B cell (primary cell): ENCODE data around the gene ATP8B3. TPM values are rescaled to one million over a fixed set of nuclear protein-coding genes. Genes with fewer than 3 reads are reported as not detected.

Experiments
- ATAC-seq: fragments of 200-7000 bp; cut with Tn5 transposase; one replicate; pipeline ENCODE4 v1.10.0; 2021; ENCODE audit warnings: low read depth, mild to moderate bottlenecking, moderate number of reproducible peaks, moderate library complexity
- CTCF ChIA-PET: fragments of 350-600 bp; sonication (Branson Sonifier 250); formaldehyde crosslinking; loops from one replicate; lab custom pipeline; 2021; ENCODE audit warnings: antibody characterized with exemption, inconsistent platforms; lab: Charles Lee
- POLR2A ChIA-PET: fragments of 350-600 bp; sonication (Branson Sonifier 250); formaldehyde crosslinking; loops from one replicate; lab custom pipeline; 2021; ENCODE audit warnings: antibody characterized with exemption; lab: Charles Lee
- DNase-seq: peaks from one replicate; pipeline ENCODE4 v3.0.0; 2013
- H2AFZ ChIP-seq: 2 replicates; pipeline ENCODE4 v1.6.1; 2012; ENCODE audit warnings: mild to moderate bottlenecking, low read depth, low read length; ENCODE audit not compliant: insufficient read depth, poor library complexity, severe bottlenecking
- H3K27ac ChIP-seq, 2 donors: 1 replicate in 1 of 2; 2 replicates in 1 of 2; pipeline ENCODE4 v1.5.1; 2012 to 2013; ENCODE audit warnings: low read length in 2 of 2, mild to moderate bottlenecking in 2 of 2, moderate library complexity in 1 of 2
- H3K27me3 ChIP-seq, 4 experiments: fragments of 200-600 bp in 1 of 4; sonication (generic) in 1 of 4; replicated peaks in 1 of 4; 1 replicate in 2 of 4; 2 replicates in 2 of 4; pipeline versions ENCODE4 v1.6.1 to v1.7.0; 2013 to 2016; ENCODE audit warnings: low read length in 3 of 4, mild to moderate bottlenecking in 2 of 4, mixed read lengths in 1 of 4, moderate library complexity in 1 of 4; ENCODE audit not compliant: insufficient read depth in 4 of 4, control insufficient read depth in 3 of 4; ENCODE audit errors: control extremely low read depth in 1 of 4
- H3K36me3 ChIP-seq, 2 experiments: replicated peaks in 1 of 2; 1 replicate in 1 of 2; 2 replicates in 1 of 2; pipeline versions ENCODE4 v1.6.1 to v1.7.1; 2013; ENCODE audit warnings: low read length in 1 of 2; ENCODE audit not compliant: insufficient read depth in 2 of 2, control insufficient read depth in 1 of 2; ENCODE audit errors: control extremely low read depth in 1 of 2, extremely low read depth in 1 of 2
- H3K4me1 ChIP-seq, 2 donors: fragments of 200-600 bp in 1 of 2; sonication (generic) in 1 of 2; 1 replicate in 1 of 2; 2 replicates in 1 of 2; pipeline versions ENCODE4 v1.5.1 to v1.6.1; 2013 to 2017; ENCODE audit warnings: low read length in 2 of 2; ENCODE audit not compliant: control insufficient read depth in 2 of 2, insufficient read depth in 2 of 2
- H3K4me2 ChIP-seq: replicated peaks from 2 replicates; pipeline ENCODE3; 2012; ENCODE audit warnings: mild to moderate bottlenecking, low read depth, low read length; ENCODE audit not compliant: poor library complexity, severe bottlenecking
- H3K4me3 ChIP-seq, 5 experiments: fragments of 200-600 bp in 1 of 5; sonication (generic) in 1 of 5; 1 replicate in 3 of 5; 2 replicates in 2 of 5; pipeline versions ENCODE4 v1.5.1 to v1.7.0; 2011 to 2016; ENCODE audit warnings: low read length in 4 of 5, mild to moderate bottlenecking in 4 of 5, low read depth in 2 of 5, control low read depth in 1 of 5, moderate library complexity in 1 of 5; ENCODE audit not compliant: insufficient read depth in 1 of 5; ENCODE audit errors: control extremely low read depth in 1 of 5, extremely low read depth in 1 of 5
- H3K79me2 ChIP-seq: fragments of 200-600 bp; sonication (generic); one replicate; pipeline ENCODE4 v1.6.0; 2016; ENCODE audit warnings: low read length; ENCODE audit not compliant: control insufficient read depth, insufficient read depth
- H3K9ac ChIP-seq: fragments of 200-600 bp; sonication (generic); 2 replicates; pipeline ENCODE4 v1.6.1; 2017; ENCODE audit warnings: mild to moderate bottlenecking, low read length, moderate library complexity
- H3K9me3 ChIP-seq, 3 donors: one replicate each; pipeline versions ENCODE4 v1.6.1 to v1.7.1; 2013; ENCODE audit warnings: low read length in 2 of 3; ENCODE audit not compliant: control insufficient read depth in 2 of 3, insufficient read depth in 1 of 3; ENCODE audit errors: control extremely low read depth in 1 of 3
- H4K20me1 ChIP-seq: 2 replicates; pipeline ENCODE4 v1.6.0; 2012; ENCODE audit warnings: mild to moderate bottlenecking, low read length; ENCODE audit not compliant: insufficient read depth, control insufficient read depth, poor library complexity, severe bottlenecking
- H3K27ac Mint-ChIP-seq: one replicate; pipeline ENCODE4 v1.8.0; 2021; ENCODE audit warnings: mixed read lengths
- H3K27me3 Mint-ChIP-seq: one replicate; pipeline ENCODE4 v1.8.0; 2021; ENCODE audit warnings: mixed read lengths
- H3K4me1 Mint-ChIP-seq: one replicate; pipeline ENCODE4 v1.8.0; 2021; ENCODE audit warnings: mixed read lengths
- H3K4me3 Mint-ChIP-seq: one replicate; pipeline ENCODE4 v1.8.0; 2021; ENCODE audit warnings: mixed read lengths
- H3K9me3 Mint-ChIP-seq: one replicate; pipeline ENCODE4 v1.8.0; 2022; ENCODE audit warnings: mixed read lengths; ENCODE audit not compliant: insufficient read depth
- CTCF ChIP-seq: fragments of 200-600 bp; IDR thresholded peaks from one replicate; pipeline ENCODE4 v1.8.0; 2022; ENCODE audit warnings: antibody characterized with exemption, mild to moderate bottlenecking
- EZH2 ChIP-seq: IDR thresholded peaks from 2 replicates; pipeline ENCODE4 v1.6.1; 2012; ENCODE audit warnings: borderline replicate concordance, low read depth, mild to moderate bottlenecking, moderate library complexity, low read length; ENCODE audit not compliant: insufficient read depth, poor library complexity, severe bottlenecking
- WGBS: methylation state at CpG from one replicate; pipeline ENCODE4 v1.1.5; 2013; ENCODE audit warnings: missing lambda C conversion rate; ENCODE audit not compliant: insufficient coverage; 5-methylcytosine and 5-hydroxymethylcytosine counted together
- intact Hi-C: fragments of 100-400 bp; cut with micrococcal nuclease; formaldehyde crosslinking; loops from one replicate; pipeline ENCODE4 v1.10.0; 2022
- polyA plus RNA-seq: library from polyadenylated mRNA; depleted of rRNA; stranded (reverse); fragments of >200 nt; gene quantifications from 2 replicates; pipeline ENCODE4 v1.2.3, GENCODE V29; 2012
- total RNA-seq, 2 donors: library from RNA; stranded (reverse); fragments of 120-200 nt in 1 of 2; gene quantifications; 1 replicate in 1 of 2; 2 replicates in 1 of 2; pipeline versions ENCODE4 v1.2.3 to v1.2.4, GENCODE V29; 2013 to 2022

The ATP8B3 gene
- total and polyA plus RNA-seq, 2 donors (not counting 1 experiment from before 2014, with no cell fraction given), result 0.89 to 5.1 TPM

GRCh38 chr19:1765232-1765903 is 46.7 kb downstream of the ATP8B3 start:
- TF ChIP-seq EZH2, result no peak
- no peak for TF ChIP-seq CTCF
- Histone ChIP-seq H3K36me3 (no peaks in the 10 kb centered on the region), H3K9ac (no peak overlapping the region), H3K4me3 (no peak overlapping the region), H3K27me3 (peaks cover 0 to 96% (median 67%) of the 10 kb centered on the region in 4 experiments), H3K79me2 (no peaks in the 10 kb centered on the region), H3K9me3 (peaks cover 0 to 81% (median 2%) of the 10 kb centered on the region in 3 donors), H3K4me1 (peaks cover 16 to 34% of the 10 kb centered on the region in 2 donors), H2AFZ (no peak overlapping the region), H4K20me1 (no peaks in the 10 kb centered on the region), H3K27ac (no peak overlapping the region), H3K4me2 (no peak overlapping the region)
- no peak for ATAC-seq
- H3K4me1 Mint-ChIP-seq, result peaks cover 4% of the 10 kb centered on the region
- intact Hi-C loops, result loop anchor here (5.0 kb wide), 1 partner anchor 158 kb away; the partner anchor contains the start of gene UQCR11
- H3K9me3 Mint-ChIP-seq, result no peaks in the 10 kb centered on the region
- ChIA-PET POLR2A (interaction anchor here (0.6 kb wide), 1 partner anchor 328 kb away, joined by 3 read pairs; no protein-coding TSS in a partner anchor), CTCF (interaction anchor here (0.5 to 3.7 kb wide), 7 partner anchors 14 to 321 kb away, joined by 3 to 28 read pairs (median 4); no protein-coding TSS in a partner anchor)
- no peak overlapping the region for H3K4me3 Mint-ChIP-seq
- no peak overlapping the region for H3K27ac Mint-ChIP-seq
- WGBS, result 17% methylated on average over 32 of the region's 33 CpGs
- no peak for DNase-seq
- H3K27me3 Mint-ChIP-seq, result peaks cover 61% of the 10 kb centered on the region

- Histone ChIP-seq H3K4me2 (no peak overlapping the region), H3K27ac (no peak overlapping the region), H3K9me3 (peaks cover 0 to 81% (median 0%) of the 10 kb centered on the region in 3 donors), H3K79me2 (no peaks in the 10 kb centered on the region), H3K4me1 (peaks cover 16 to 34% of the 10 kb centered on the region in 2 donors), H3K4me3 (no peak overlapping the region), H4K20me1 (no peaks in the 10 kb centered on the region), H2AFZ (no peak overlapping the region), H3K9ac (no peak overlapping the region), H3K27me3 (peaks cover 0 to 96% (median 65%) of the 10 kb centered on the region in 4 experiments), H3K36me3 (no peaks in the 10 kb centered on the region)
- H3K4me1 Mint-ChIP-seq, result peaks cover 4% of the 10 kb centered on the region
- H3K27ac Mint-ChIP-seq, result no peak overlapping the region
- TF ChIP-seq EZH2 (no peak), CTCF (no peak)
- 12% methylated on average over 15 of the region's 15 CpGs for WGBS
- intact Hi-C loops, result loop anchor here (5.0 kb wide), 1 partner anchor 157 kb away; the partner anchor contains the start of gene UQCR11
- ATAC-seq (no peak), DNase-seq (no peak)
- H3K27me3 Mint-ChIP-seq, result peaks cover 55% of the 10 kb centered on the region
- no peak overlapping the region for H3K4me3 Mint-ChIP-seq
- H3K9me3 Mint-ChIP-seq, result no peaks in the 10 kb centered on the region
- ChIA-PET POLR2A (interaction anchor here (0.6 kb wide), 1 partner anchor 327 kb away, joined by 3 read pairs; no protein-coding TSS in a partner anchor), CTCF (interaction anchor here (0.5 to 3.7 kb wide), 3 partner anchors 18 to 142 kb away, joined by 3 to 28 read pairs (median 3); no protein-coding TSS in a partner anchor)
Measured at GRCh38 chr19:1764729-1765128, 47.3 kb downstream of the ATP8B3 start.
